GM12878 (cell line): ENCODE results near the gene GHRL. TPM values are rescaled to one million over a fixed set of nuclear protein-coding genes. Genes with fewer than 3 reads are reported as not detected.

Experiments used
- ATAC-seq: fragments of 200-7000 bp; cut with Tn5 transposase; 3 replicates; pipeline ENCODE4 v1.9.1; 2020; ENCODE audit warnings: mild to moderate bottlenecking, moderate library complexity
- BruUV-seq: library from RNA; stranded (reverse); fragments of 400-500 nt; replicated peaks from 2 replicates; lab custom pipeline; 2021; lab: Mats Ljungman, UMichigan
- CTCF ChIA-PET: fragments of 300-600 bp; sonication (Branson Sonifier 250); formaldehyde crosslinking; extraction: SDS; loops from one replicate; lab custom pipeline; 2021; ENCODE audit warnings: inconsistent platforms; lab: Yijun Ruan, JAX
- POLR2A ChIA-PET: fragments of 350-600 bp; formaldehyde crosslinking; extraction: SDS; loops from one replicate; lab custom pipeline; 2021; ENCODE audit warnings: inconsistent platforms; lab: Charles Lee
- RAD21 ChIA-PET: fragments of 300-600 bp; sonication (Branson Sonifier 250); formaldehyde crosslinking; loops from one replicate; lab custom pipeline; 2023; ENCODE audit warnings: antibody characterized with exemption; ENCODE audit not compliant: unreplicated experiment; lab: Charles Lee
- SMC1A ChIA-PET: fragments of 300-600 bp; sonication (Branson Sonifier 250); formaldehyde crosslinking; loops from one replicate; lab custom pipeline; 2023; ENCODE audit not compliant: unreplicated experiment, uncharacterized antibody; lab: Charles Lee
- DNase-seq: peaks from one replicate; pipeline ENCODE4 v3.0.0-alpha.2; 2011; ENCODE audit warnings: low read depth, low spot score
- FAIRE-seq: peaks from 3 replicates; lab custom pipeline; 2011; peaks lifted over from hg19 to GRCh38; lab: Jason Lieb, UNC
- H2AFZ ChIP-seq: 2 replicates; pipeline ENCODE4 v1.6.0; 2011; ENCODE audit warnings: low read depth, low read length, control low read depth; ENCODE audit not compliant: control insufficient read depth
- H3K27ac ChIP-seq: 2 replicates; pipeline ENCODE4 v1.5.1; 2011; ENCODE audit warnings: control low read depth; ENCODE audit not compliant: control insufficient read depth, insufficient read depth
- H3K27me3 ChIP-seq, 2 experiments: replicated peaks in 1 of 2; 2 replicates each; pipeline versions ENCODE4 v1.6.0 to v1.6.1; 2011; ENCODE audit warnings: low read length in 1 of 2; ENCODE audit not compliant: control insufficient read depth in 2 of 2, insufficient read depth in 2 of 2
- H3K36me3 ChIP-seq, 2 experiments: 2 replicates each; pipeline ENCODE4 v1.5.1; 2011; ENCODE audit warnings: low read length in 1 of 2; ENCODE audit not compliant: control insufficient read depth in 2 of 2, insufficient read depth in 2 of 2
- H3K4me1 ChIP-seq: 2 replicates; pipeline ENCODE4 v1.6.1; 2011; ENCODE audit warnings: mild to moderate bottlenecking, low read length, moderate library complexity, mixed read lengths; ENCODE audit not compliant: control insufficient read depth, insufficient read depth
- H3K4me2 ChIP-seq: 2 replicates; pipeline ENCODE4 v1.6.0; 2011; ENCODE audit warnings: control low read depth; ENCODE audit not compliant: control insufficient read depth, insufficient read depth
- H3K4me3 ChIP-seq: fragments of 200-600 bp; sonication (generic); 2 replicates; pipeline ENCODE4 v1.5.1; 2016
- H3K79me2 ChIP-seq: 2 replicates; pipeline ENCODE4 v1.6.0; 2011; ENCODE audit warnings: low read length; ENCODE audit not compliant: control insufficient read depth, insufficient read depth
- H3K9ac ChIP-seq: 2 replicates; pipeline ENCODE4 v1.8.0; 2011; ENCODE audit warnings: low read length, control low read depth, mixed read lengths; ENCODE audit not compliant: control insufficient read depth, insufficient read depth
- H3K9me3 ChIP-seq: replicated peaks from 3 replicates; pipeline ENCODE4 v1.5.1; 2011; ENCODE audit warnings: mild to moderate bottlenecking, low read length; ENCODE audit not compliant: control insufficient read depth, insufficient read depth
- H4K20me1 ChIP-seq: 2 replicates; pipeline ENCODE4 v1.6.0; 2011; ENCODE audit not compliant: control insufficient read depth, insufficient read depth
- ATF3 ChIP-seq: IDR thresholded peaks from 2 replicates; pipeline ENCODE4 v1.6.1; 2011; ENCODE audit warnings: low read depth, mild to moderate bottlenecking, low read length, moderate library complexity, borderline replicate concordance; ENCODE audit errors: extremely low read depth
- ATF7 ChIP-seq: fragments of 450-650 bp; IDR thresholded peaks from 2 replicates; pipeline ENCODE4 v1.6.1; 2016; ENCODE audit warnings: low read depth, mild to moderate bottlenecking
- IRF5 ChIP-seq: fragments of 450-650 bp; IDR thresholded peaks from 2 replicates; pipeline ENCODE4 v1.6.1; 2017; ENCODE audit warnings: borderline replicate concordance
- KLF5 ChIP-seq: fragments of 450-650 bp; IDR thresholded peaks from 2 replicates; pipeline ENCODE4 v1.6.1; 2014; ENCODE audit warnings: mild to moderate bottlenecking; ENCODE audit not compliant: partially characterized antibody
- PML ChIP-seq: IDR thresholded peaks from 2 replicates; pipeline ENCODE4 v1.6.1; 2012; ENCODE audit warnings: low read length, inconsistent platforms
- POLR2A ChIP-seq: IDR thresholded peaks from 2 replicates; pipeline ENCODE4 v1.6.1; 2011; ENCODE audit warnings: low read depth, mild to moderate bottlenecking, low read length
- SRF ChIP-seq, 2 experiments: IDR thresholded peaks; 2 replicates each; pipeline ENCODE4 v1.6.1; 2011; ENCODE audit warnings: low read depth in 2 of 2, low read length in 2 of 2, mild to moderate bottlenecking in 1 of 2, moderate library complexity in 1 of 2
- WGBS: methylation state at CpG from one replicate; pipeline ENCODE4 v1.1.6; 2016; ENCODE audit warnings: low lambda C conversion rate; ENCODE audit not compliant: insufficient replicate concordance, insufficient coverage; ENCODE audit errors: missing lambda C conversion rate; 5-methylcytosine and 5-hydroxymethylcytosine counted together
- in situ Hi-C: fragments of 300-500 bp; cut with MboI; formaldehyde crosslinking; loops from 9 replicates; pipeline ENCODE4 v1.14.3; 2018; ENCODE audit warnings: mixed read lengths
- intact Hi-C: fragments of 100-400 bp; cut with micrococcal nuclease; formaldehyde crosslinking; loops from one replicate; pipeline ENCODE4 v1.14.2; 2022; ENCODE audit not compliant: unreplicated experiment
- polyA plus RNA-seq, 11 experiments: library from polyadenylated mRNA; depleted of rRNA in 4 of 11; unstranded in 6 of 11; stranded (reverse) in 5 of 11; fragments of >200 nt; fragmentation: Nextera tagmentation in 4 of 11; fragmentation: Illumina TruSeq in 1 of 11; extraction: Ambion mirVana in 4 of 11; extraction: Trizol in 1 of 11; gene quantifications; 1 replicate in 1 of 11; 2 replicates in 10 of 11; pipeline versions ENCODE4 v1.2.1 to v1.2.3, GENCODE V29; 2011 to 2016; ENCODE audit warnings: inconsistent platforms in 2 of 11, missing spikeins in 2 of 11, low read depth in 1 of 11
- total RNA-seq, 4 experiments: library from RNA; depleted of rRNA in 3 of 4; stranded (reverse); fragments of >200 nt in 3 of 4; fragmentation: Illumina TruSeq in 1 of 4; extraction: Trizol in 1 of 4; gene quantifications; 2 replicates each; pipeline versions ENCODE4 v1.2.1 to v1.2.3, GENCODE V29; 2013 to 2021

The GHRL gene
- total and polyA plus RNA-seq, 10 of the 15 experiments (the other 5 are each of a cell fraction or from before 2014, with no cell fraction given) = 0.35 to 2.2 (median 0.88) TPM

- intact Hi-C loops = no loop called here
- Histone ChIP-seq H2AFZ (no peak overlapping the region), H3K4me2 (no peak overlapping the region), H3K36me3 (peaks cover 31 to 43% of the 10 kb centered on the region in 2 experiments; a peak in 3 of 4 replicates), H3K27me3 (no peaks in the 10 kb centered on the region), H3K79me2 (peaks cover 25% of the 10 kb centered on the region), H3K9me3 (no peaks in the 10 kb centered on the region), H4K20me1 (no peaks in the 10 kb centered on the region; the same call in none of the 2 replicates), H3K9ac (no peak overlapping the region), H3K27ac (no peak overlapping the region), H3K4me1 (peaks cover 4% of the 10 kb centered on the region; the same call in 1 of the 2 replicates), H3K4me3 (no peak overlapping the region)
- CTCF ChIA-PET = no interaction called here
- SMC1A ChIA-PET = no interaction called here
- in situ Hi-C loops = no loop called here
- TF ChIP-seq POLR2A (no peak), IRF5 (no peak), ATF3 (no peak), SRF (IDR thresholded peaks at IDR 0.05; ENCODE audit: low read depth in 2 of 2, low read length in 2 of 2) (no peak), PML (no peak), KLF5 (no peak), ATF7 (no peak)
- 98% methylated on average over 3 of the region's 3 CpGs for WGBS
- no TSS peak for BruUV-seq
- no peak for DNase-seq
- RAD21 ChIA-PET = no interaction called here
- POLR2A ChIA-PET = no interaction called here
- no peak for ATAC-seq
- FAIRE-seq = no peak
Observed at GRCh38 chr3:10277115-10277625, 15.6 kb downstream of the GHRL start.
